Muscle of arm (tissue), 12 donors: ENCODE results near the gene SFPQ. TPM values are rescaled to one million over a fixed set of nuclear protein-coding genes. Genes with fewer than 3 reads are reported as not detected.

ENCODE experiments used
- DNase-seq: peaks from one replicate; pipeline ENCODE4 v3.0.0-alpha.2; 2013
- polyA plus RNA-seq, 12 donors: library from polyadenylated mRNA; unstranded; fragments of 120-200 nt; gene quantifications; one replicate each; pipeline ENCODE4 v1.2.1, GENCODE V29; 2013; ENCODE audit not compliant: insufficient read length in 12 of 12

Gene SFPQ
- polyA plus RNA-seq, 12 donors, result 219 to 843 (median 366) TPM

- peak; percentile 80 for DNase-seq
Observed at GRCh38 chr1:35192056-35192852, 691 bp downstream of the SFPQ start.

GRCh38 chr1:35191429-35192055, 1.4 kb downstream of the SFPQ start:
- DNase-seq, result no peak

- no peak for DNase-seq
Observed at GRCh38 chr1:35190784-35191183, 2.2 kb downstream of the SFPQ start.

GRCh38 chr1:35188578-35189392, 4.2 kb downstream of the SFPQ start:
- DNase-seq, result no peak

GRCh38 chr1:35187816-35188342, 5.1 kb downstream of the SFPQ start:
- no peak for DNase-seq

GRCh38 chr1:35186239-35186638, 6.7 kb downstream of the SFPQ start:
- no peak for DNase-seq

GRCh38 chr1:35185200-35185599, 7.7 kb downstream of the SFPQ start:
- no peak for DNase-seq

- no peak for DNase-seq
Observed at GRCh38 chr1:35184495-35185199, 8.3 kb downstream of the SFPQ start.

- no peak for DNase-seq
Observed at GRCh38 chr1:35181790-35182455, 11.0 kb downstream of the SFPQ start.

- DNase-seq, result no peak
Observed at GRCh38 chr1:35180776-35181374, 12.1 kb downstream of the SFPQ start.

GRCh38 chr1:35179908-35180307, 13.0 kb downstream of the SFPQ start:
- no peak for DNase-seq

- DNase-seq, result no peak
Observed at GRCh38 chr1:35178874-35179380, 14.0 kb downstream of the SFPQ start.

- DNase-seq, result no peak
Observed at GRCh38 chr1:35178295-35178695, 14.7 kb downstream of the SFPQ start.

GRCh38 chr1:35177237-35177786, 15.6 kb downstream of the SFPQ start:
- DNase-seq, result no peak

- no peak for DNase-seq
Observed at GRCh38 chr1:35175602-35176001, 17.3 kb downstream of the SFPQ start.

- DNase-seq, result no peak
Observed at GRCh38 chr1:35175098-35175576, 17.8 kb downstream of the SFPQ start.

- DNase-seq, result no peak
Observed at GRCh38 chr1:35173909-35174540, 18.9 kb downstream of the SFPQ start.

GRCh38 chr1:35173491-35173890, 19.5 kb downstream of the SFPQ start:
- DNase-seq, result no peak

- DNase-seq, result no peak
Observed at GRCh38 chr1:35172022-35172421, 20.9 kb downstream of the SFPQ start.
